ENCODE results near the gene BAZ2B.

BAZ2B gene

DNA sequence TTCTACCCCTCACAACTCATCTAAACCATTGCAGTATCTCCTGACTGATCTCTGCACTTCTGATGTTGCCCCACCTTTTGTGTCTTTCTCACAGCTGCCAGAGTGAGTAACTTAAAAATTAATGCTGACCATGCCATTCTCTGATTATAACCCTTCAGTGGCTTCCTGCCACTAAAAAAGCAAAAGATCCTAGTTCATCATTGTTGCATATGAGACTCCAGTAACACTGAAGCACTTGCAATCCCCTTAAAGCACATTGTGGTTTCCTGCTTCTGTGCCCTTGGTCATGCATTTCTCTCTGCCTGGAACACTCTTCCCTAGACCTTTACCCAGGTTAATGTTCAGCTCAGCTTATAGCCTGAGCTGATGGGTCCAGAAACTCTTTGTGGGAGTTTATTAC is 234.8 kb downstream of the BAZ2B start:
- Histone ChIP-seq H3K36me3 (ENCODE audit: control insufficient read depth, insufficient read depth, low read length) (no peaks in the 10 kb centered on the region), H3K4me3 (replicated peaks; ENCODE audit: low read depth, low read length) (no peak overlapping the region), H3K27me3 (replicated peaks; ENCODE audit: control insufficient read depth, insufficient read depth, low read length) (no peaks in the 10 kb centered on the region)
- no peak for DNase-seq (ENCODE audit: extremely low read depth, insufficient read length)
- TF ChIP-seq, protein P1, sequence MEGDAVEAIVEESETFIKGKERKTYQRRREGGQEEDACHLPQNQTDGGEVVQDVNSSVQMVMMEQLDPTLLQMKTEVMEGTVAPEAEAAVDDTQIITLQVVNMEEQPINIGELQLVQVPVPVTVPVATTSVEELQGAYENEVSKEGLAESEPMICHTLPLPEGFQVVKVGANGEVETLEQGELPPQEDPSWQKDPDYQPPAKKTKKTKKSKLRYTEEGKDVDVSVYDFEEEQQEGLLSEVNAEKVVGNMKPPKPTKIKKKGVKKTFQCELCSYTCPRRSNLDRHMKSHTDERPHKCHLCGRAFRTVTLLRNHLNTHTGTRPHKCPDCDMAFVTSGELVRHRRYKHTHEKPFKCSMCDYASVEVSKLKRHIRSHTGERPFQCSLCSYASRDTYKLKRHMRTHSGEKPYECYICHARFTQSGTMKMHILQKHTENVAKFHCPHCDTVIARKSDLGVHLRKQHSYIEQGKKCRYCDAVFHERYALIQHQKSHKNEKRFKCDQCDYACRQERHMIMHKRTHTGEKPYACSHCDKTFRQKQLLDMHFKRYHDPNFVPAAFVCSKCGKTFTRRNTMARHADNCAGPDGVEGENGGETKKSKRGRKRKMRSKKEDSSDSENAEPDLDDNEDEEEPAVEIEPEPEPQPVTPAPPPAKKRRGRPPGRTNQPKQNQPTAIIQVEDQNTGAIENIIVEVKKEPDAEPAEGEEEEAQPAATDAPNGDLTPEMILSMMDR (IDR thresholded peaks at IDR 0.05; ENCODE audit: insufficient read depth, low read length, poor library complexity, severe bottlenecking) = no peak

DNA sequence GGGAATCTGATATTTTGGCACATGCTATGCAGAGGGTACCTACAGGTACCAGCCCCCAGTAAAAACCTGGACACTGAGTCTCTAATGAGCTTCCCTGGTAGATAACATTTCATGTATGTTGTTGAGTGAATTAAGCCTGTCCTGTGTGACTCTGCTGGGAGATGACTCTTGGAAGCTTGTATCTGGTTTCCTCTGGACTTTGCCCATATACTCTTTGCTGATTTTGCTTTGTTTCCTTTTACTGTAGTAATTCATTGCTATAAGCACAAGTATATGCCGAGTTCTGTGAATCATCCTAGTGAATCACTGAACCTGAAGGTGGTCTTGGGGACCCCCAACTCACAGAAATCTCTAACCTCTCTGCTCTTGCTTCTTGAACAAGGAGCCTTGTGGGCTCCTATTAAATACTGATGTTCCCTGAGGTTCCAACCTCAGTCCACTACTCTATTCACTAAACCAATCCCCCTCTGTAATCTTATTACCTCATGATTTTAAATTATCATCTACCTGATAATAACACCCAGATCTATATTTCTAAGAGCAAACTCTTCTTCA is 235.6 kb downstream of the BAZ2B start:
- no peak overlapping the region for H3K4me3 ChIP-seq (replicated peaks; ENCODE audit: low read depth, low read length)
- H3K36me3 ChIP-seq (ENCODE audit: control insufficient read depth, insufficient read depth, low read length) = no peaks in the 10 kb centered on the region
- no peak for DNase-seq (ENCODE audit: extremely low read depth, insufficient read length)
- H3K27me3 ChIP-seq (replicated peaks; ENCODE audit: control insufficient read depth, insufficient read depth, low read length) = no peaks in the 10 kb centered on the region
- TF ChIP-seq, protein P1 (IDR thresholded peaks at IDR 0.05; ENCODE audit: insufficient read depth, low read length, poor library complexity, severe bottlenecking) = no peak

DNA sequence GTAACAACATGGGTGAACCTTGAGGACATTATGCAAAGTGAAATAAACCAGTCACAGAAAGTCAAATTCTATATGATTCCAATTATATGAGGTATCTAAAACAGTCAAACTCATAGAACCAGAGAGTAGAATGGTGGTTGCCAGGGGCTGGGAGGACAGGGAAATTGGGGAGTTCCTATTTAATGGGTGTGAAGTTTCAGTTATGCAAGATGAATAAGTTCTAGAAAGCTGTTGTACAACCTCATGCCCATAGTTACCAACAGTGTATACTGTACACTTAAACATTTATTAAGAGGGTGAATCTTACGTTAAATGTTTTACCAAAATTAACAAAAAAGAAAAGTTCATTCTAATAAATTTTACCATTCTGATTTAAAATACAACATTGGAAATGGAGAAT is 237.2 kb downstream of the BAZ2B start:
- no peak for DNase-seq (ENCODE audit: extremely low read depth, insufficient read length)
- TF ChIP-seq, protein P1 (IDR thresholded peaks at IDR 0.05; ENCODE audit: insufficient read depth, low read length, poor library complexity, severe bottlenecking) = no peak
- H3K27me3 ChIP-seq (replicated peaks; ENCODE audit: control insufficient read depth, insufficient read depth, low read length) = no peaks in the 10 kb centered on the region
- no peaks in the 10 kb centered on the region for H3K36me3 ChIP-seq (ENCODE audit: control insufficient read depth, insufficient read depth, low read length)
- H3K4me3 ChIP-seq (replicated peaks; ENCODE audit: low read depth, low read length) = no peak overlapping the region

DNA sequence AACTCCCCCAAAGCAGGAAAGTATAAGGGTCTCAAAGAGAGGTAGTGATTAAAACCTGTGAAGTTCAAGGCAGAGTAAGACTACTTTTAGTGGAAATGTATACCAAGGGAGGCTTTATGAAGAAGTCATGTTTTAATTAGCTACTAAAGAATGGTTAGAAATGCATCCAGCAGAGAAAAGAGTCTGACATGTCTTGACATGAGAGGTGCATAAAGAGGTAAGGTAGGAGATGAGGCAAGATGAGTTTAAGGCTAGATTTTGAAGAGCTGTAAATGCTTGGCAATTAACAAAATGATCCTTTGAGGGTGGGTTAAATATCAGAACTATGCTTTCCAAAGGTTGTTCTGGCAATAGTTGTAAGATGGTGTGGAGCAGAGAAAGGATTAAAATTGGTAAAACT is 241.1 kb downstream of the BAZ2B start:
- no peak overlapping the region for H3K4me3 ChIP-seq (replicated peaks; ENCODE audit: low read depth, low read length)
- TF ChIP-seq, protein P1 (IDR thresholded peaks at IDR 0.05; ENCODE audit: insufficient read depth, low read length, poor library complexity, severe bottlenecking) = no peak
- no peaks in the 10 kb centered on the region; the same call in 1 of the 2 replicates for H3K36me3 ChIP-seq (ENCODE audit: control insufficient read depth, insufficient read depth, low read length)
- no peaks in the 10 kb centered on the region for H3K27me3 ChIP-seq (replicated peaks; ENCODE audit: control insufficient read depth, insufficient read depth, low read length)
- DNase-seq (ENCODE audit: extremely low read depth, insufficient read length) = no peak

DNA sequence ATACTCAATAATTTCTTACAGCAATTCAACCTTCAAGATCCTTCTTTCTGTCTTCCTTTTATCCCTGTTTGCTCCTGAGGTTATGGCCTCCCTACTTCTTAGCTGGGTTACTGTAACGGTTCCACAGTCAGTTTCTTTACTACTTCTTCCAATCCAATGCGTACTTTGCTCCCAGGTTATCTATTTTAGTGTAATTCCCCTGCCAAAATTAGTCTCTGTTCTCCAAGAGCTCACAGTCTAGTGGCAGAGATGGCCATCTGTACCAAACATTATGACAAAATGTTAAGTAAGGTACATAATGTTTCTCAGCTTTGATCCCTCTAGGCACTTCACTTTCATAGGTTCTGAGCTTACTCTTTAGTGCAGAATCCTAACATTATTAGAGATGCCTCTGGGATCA is 244.8 kb downstream of the BAZ2B start:
- no peak for DNase-seq (ENCODE audit: extremely low read depth, insufficient read length)
- no peak overlapping the region for H3K4me3 ChIP-seq (replicated peaks; ENCODE audit: low read depth, low read length)
- H3K36me3 ChIP-seq (ENCODE audit: control insufficient read depth, insufficient read depth, low read length) = no peaks in the 10 kb centered on the region; the same call in 1 of the 2 replicates
- TF ChIP-seq, protein P1 (IDR thresholded peaks at IDR 0.05; ENCODE audit: insufficient read depth, low read length, poor library complexity, severe bottlenecking) = no peak
- no peaks in the 10 kb centered on the region for H3K27me3 ChIP-seq (replicated peaks; ENCODE audit: control insufficient read depth, insufficient read depth, low read length)

DNA sequence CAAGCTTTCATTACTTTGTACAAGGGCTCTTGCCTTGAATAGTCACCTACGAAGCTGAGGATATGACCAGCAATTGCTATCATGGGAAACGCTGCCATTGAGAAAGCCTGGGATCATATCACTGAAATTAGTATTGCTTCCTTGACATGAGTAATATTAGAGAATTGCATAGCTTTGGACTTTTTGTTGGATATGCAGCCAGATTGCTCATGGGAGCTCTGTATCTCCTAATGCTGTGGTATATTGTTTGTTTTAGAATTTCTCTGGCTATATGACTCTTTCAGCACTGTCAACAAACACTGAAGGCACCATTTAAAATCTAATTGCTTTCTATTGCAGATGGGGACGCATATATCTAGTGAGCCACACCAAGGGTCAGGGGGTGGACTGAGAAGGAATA is 249.8 kb downstream of the BAZ2B start:
- TF ChIP-seq, protein P1 (IDR thresholded peaks at IDR 0.05; ENCODE audit: insufficient read depth, low read length, poor library complexity, severe bottlenecking) = no peak
- H3K4me3 ChIP-seq (replicated peaks; ENCODE audit: low read depth, low read length) = no peak overlapping the region
- no peak for DNase-seq (ENCODE audit: extremely low read depth, insufficient read length)
- no peaks in the 10 kb centered on the region for H3K36me3 ChIP-seq (ENCODE audit: control insufficient read depth, insufficient read depth, low read length)
- H3K27me3 ChIP-seq (replicated peaks; ENCODE audit: control insufficient read depth, insufficient read depth, low read length) = no peaks in the 10 kb centered on the region

Measured in GM06990 (cell line).